Measurements from ENCODE around the gene MIOX. TPM values are rescaled to one million over a fixed set of nuclear protein-coding genes. Genes with fewer than 3 reads are reported as not detected.

MIOX gene
- total and polyA plus RNA-seq, 9 of the 15 experiments (the other 6 are each of a cell fraction or from before 2014, with no cell fraction given): 0.08 TPM; not detected in 8

DNA sequence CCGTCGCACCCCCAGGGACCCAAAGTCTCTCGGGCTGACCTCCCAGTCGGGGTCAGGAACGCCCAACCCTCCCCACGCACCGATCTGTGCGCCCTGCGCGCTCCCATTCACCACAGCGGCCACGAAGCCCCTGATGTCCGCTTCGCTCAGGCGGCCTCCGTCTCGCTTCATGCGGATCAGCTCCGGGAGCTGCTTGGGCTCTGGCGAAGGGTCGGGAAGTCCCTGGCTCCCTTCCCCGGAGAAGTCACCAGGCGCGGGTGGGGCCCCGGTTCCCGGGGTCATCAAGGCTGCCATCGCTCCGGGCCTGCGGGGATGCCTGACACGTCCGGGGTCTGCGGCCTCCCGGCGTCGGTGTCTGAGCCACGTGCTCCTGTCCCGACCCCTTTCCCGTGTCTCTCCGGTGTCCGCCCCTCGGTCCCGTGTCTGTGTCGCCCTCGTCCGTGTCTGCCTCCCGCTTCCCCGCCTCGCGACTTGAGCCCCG lies 42.8 kb downstream of the MIOX start:
- H3K4me2 ChIP-seq (ENCODE audit: insufficient read depth, low read length): no peak overlapping the region

More for the DNA sequence above, 42.8 kb downstream of the MIOX start:
- 99% methylated on average over 15 of the region's 50 CpGs for WGBS (ENCODE audit: insufficient coverage, low coverage, missing lambda C conversion rate)
- CTCF ChIA-PET (ENCODE audit: low intra/inter-chr PET ratio): no interaction called here
- Histone ChIP-seq H2AFZ (ENCODE audit: low read depth, low read length) (no peak overlapping the region), H3K4me1 (replicated peaks in 1 of 2; ENCODE audit: control insufficient read depth in 2 of 2, insufficient read depth in 2 of 2, low read length in 2 of 2) (peaks cover 17 to 66% of the 10 kb centered on the region in 2 experiments; a peak in 4 of 5 replicates), H3K79me2 (ENCODE audit: control insufficient read depth, insufficient read depth, low read length) (peaks cover 23% of the 10 kb centered on the region), H4K20me1 (replicated peaks; ENCODE audit: control insufficient read depth, insufficient read depth, low read length) (peaks cover 5% of the 10 kb centered on the region; the same call in 1 of the 2 replicates), H3K36me3 (ENCODE audit: control insufficient read depth, insufficient read depth, low read length) (peaks cover 4% of the 10 kb centered on the region; the same call in 1 of the 3 replicates), H3K27ac (ENCODE audit: extremely low read depth, low read depth, low read length) (no peak overlapping the region), H3K9ac (ENCODE audit: insufficient read depth in 1 of 2, low read depth in 2 of 2, low read length in 2 of 2) (no peak overlapping the region), H3K27me3 (ENCODE audit: control insufficient read depth in 2 of 2, insufficient read depth in 2 of 2, low read length in 2 of 2) (no peaks in the 10 kb centered on the region), H3K9me1 (ENCODE audit: control insufficient read depth, insufficient read depth, low read length) (no peaks in the 10 kb centered on the region), H3K9me3 (replicated peaks; ENCODE audit: control insufficient read depth, insufficient read depth, low read depth, low read length) (0 out of 2 replicates have a peak, but pooled peaks cover 2% of the 10 kb centered on the region), H3K4me3 (no peak overlapping the region)
- no peak for TF ChIP-seq ZNF12 (CRISPR knock-in tag; IDR thresholded peaks at IDR 0.05)
- TF ChIP-seq RBFOX2 (IDR thresholded peaks at IDR 0.05; ENCODE audit: low read depth, low read length): 0 out of 2 replicates have a peak, but pooled peaks have one; percentile 19
- TF ChIP-seq, protein P1, sequence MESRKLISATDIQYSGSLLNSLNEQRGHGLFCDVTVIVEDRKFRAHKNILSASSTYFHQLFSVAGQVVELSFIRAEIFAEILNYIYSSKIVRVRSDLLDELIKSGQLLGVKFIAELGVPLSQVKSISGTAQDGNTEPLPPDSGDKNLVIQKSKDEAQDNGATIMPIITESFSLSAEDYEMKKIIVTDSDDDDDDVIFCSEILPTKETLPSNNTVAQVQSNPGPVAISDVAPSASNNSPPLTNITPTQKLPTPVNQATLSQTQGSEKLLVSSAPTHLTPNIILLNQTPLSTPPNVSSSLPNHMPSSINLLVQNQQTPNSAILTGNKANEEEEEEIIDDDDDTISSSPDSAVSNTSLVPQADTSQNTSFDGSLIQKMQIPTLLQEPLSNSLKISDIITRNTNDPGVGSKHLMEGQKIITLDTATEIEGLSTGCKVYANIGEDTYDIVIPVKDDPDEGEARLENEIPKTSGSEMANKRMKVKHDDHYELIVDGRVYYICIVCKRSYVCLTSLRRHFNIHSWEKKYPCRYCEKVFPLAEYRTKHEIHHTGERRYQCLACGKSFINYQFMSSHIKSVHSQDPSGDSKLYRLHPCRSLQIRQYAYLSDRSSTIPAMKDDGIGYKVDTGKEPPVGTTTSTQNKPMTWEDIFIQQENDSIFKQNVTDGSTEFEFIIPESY (CRISPR knock-in tag; IDR thresholded peaks at IDR 0.05): peak; percentile 92
- TF ChIP-seq, protein P2, sequence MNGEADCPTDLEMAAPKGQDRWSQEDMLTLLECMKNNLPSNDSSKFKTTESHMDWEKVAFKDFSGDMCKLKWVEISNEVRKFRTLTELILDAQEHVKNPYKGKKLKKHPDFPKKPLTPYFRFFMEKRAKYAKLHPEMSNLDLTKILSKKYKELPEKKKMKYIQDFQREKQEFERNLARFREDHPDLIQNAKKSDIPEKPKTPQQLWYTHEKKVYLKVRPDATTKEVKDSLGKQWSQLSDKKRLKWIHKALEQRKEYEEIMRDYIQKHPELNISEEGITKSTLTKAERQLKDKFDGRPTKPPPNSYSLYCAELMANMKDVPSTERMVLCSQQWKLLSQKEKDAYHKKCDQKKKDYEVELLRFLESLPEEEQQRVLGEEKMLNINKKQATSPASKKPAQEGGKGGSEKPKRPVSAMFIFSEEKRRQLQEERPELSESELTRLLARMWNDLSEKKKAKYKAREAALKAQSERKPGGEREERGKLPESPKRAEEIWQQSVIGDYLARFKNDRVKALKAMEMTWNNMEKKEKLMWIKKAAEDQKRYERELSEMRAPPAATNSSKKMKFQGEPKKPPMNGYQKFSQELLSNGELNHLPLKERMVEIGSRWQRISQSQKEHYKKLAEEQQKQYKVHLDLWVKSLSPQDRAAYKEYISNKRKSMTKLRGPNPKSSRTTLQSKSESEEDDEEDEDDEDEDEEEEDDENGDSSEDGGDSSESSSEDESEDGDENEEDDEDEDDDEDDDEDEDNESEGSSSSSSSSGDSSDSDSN (IDR thresholded peaks at IDR 0.05; ENCODE audit: borderline replicate concordance in 1 of 2, low read depth in 2 of 2, low read length in 2 of 2): no peak
- no peak for TF ChIP-seq ZNF57 (CRISPR knock-in tag; IDR thresholded peaks at IDR 0.05)
- no peak for TF ChIP-seq NCOA6 (IDR thresholded peaks at IDR 0.05)
- no peak for TF ChIP-seq TAF9B (IDR thresholded peaks at IDR 0.05; ENCODE audit: partially characterized antibody)
- TF ChIP-seq CHCHD3 (CRISPR knock-in tag; IDR thresholded peaks at IDR 0.05): no peak
- TF ChIP-seq MYNN (IDR thresholded peaks at IDR 0.05): no peak
- no peak for TF ChIP-seq MYNN (CRISPR knock-in tag; IDR thresholded peaks at IDR 0.05)
- TF ChIP-seq BRD9 (IDR thresholded peaks at IDR 0.05; ENCODE audit: low read depth, partially characterized antibody): no peak
- no peak for TF ChIP-seq ZNF778 (CRISPR knock-in tag; IDR thresholded peaks at IDR 0.05)
- TF ChIP-seq POLR2G (IDR thresholded peaks at IDR 0.05; ENCODE audit: low read depth, low read length): peak; percentile 61
- in situ Hi-C loops (cut with MboI): no loop called here
- no TSS peak for BruUV-seq (replicated peaks)
- FAIRE-seq (no peak), DNase-seq (ENCODE audit: extremely low read depth in 1 of 4, low spot score in 3 of 4) (no peak), ATAC-seq (no peak)
- intact Hi-C loops (cut with micrococcal nuclease): loop anchor here (5.0 kb wide), 1 partner anchor 33 kb away; the partner anchor contains the start of gene SYCE3
- POLR2A ChIA-PET: interaction anchor here (0.5 to 2.3 kb wide), 2 partner anchors 10 to 236 kb away, joined by 3 to 8 read pairs; no protein-coding TSS in a partner anchor
